GM21515 (cell line): ENCODE data around the gene SPATA31D1.

ENCODE experiments used
- ATAC-seq: cut with Tn5 transposase; IDR thresholded peaks from one replicate; pipeline ENCODE4 v1.9.1; 2021; ENCODE audit not compliant: unreplicated experiment

Gene SPATA31D1

GRCh38 chr9:82020331-82020730 is 31.8 kb downstream of the SPATA31D1 start:
- no peak for ATAC-seq

GRCh38 chr9:82021198-82021597 is 32.6 kb downstream of the SPATA31D1 start:
- ATAC-seq, result no peak

- ATAC-seq, result no peak
These were observed 33.5 kb downstream of the SPATA31D1 start for GRCh38 chr9:82022121-82022520.

GRCh38 chr9:82024908-82025307 is 36.3 kb downstream of the SPATA31D1 start:
- ATAC-seq, result no peak

- ATAC-seq, result no peak
These were observed 43.1 kb downstream of the SPATA31D1 start for GRCh38 chr9:82031538-82032280.

- no peak for ATAC-seq
These were observed 46.6 kb downstream of the SPATA31D1 start for GRCh38 chr9:82034956-82035731.

- ATAC-seq, result no peak
These were observed 47.5 kb downstream of the SPATA31D1 start for GRCh38 chr9:82036086-82036485.

- no peak for ATAC-seq
These were observed 48.6 kb downstream of the SPATA31D1 start for GRCh38 chr9:82037126-82037525.

- no peak for ATAC-seq
These were observed 50.3 kb downstream of the SPATA31D1 start for GRCh38 chr9:82038897-82039296.
